HEK293 (cell line): ENCODE measurements around the gene OR6V1.

ENCODE experiments used
- SETDB1 ChIP-seq: IDR thresholded peaks from one replicate; pipeline ENCODE4 v1.6.1; 2017; ENCODE audit warnings: mild to moderate bottlenecking, low read length, moderate library complexity, mixed read lengths; ENCODE audit not compliant: insufficient read length
- ZNF174 ChIP-seq: fragments of 450-650 bp; formaldehyde crosslinking; IDR thresholded peaks from 2 replicates; pipeline ENCODE4 v1.5.0; 2017; ENCODE audit warnings: missing biosample characterization, mild to moderate bottlenecking, missing genetic modification characterization
- ZSCAN23 ChIP-seq: fragments of 450-650 bp; formaldehyde crosslinking; IDR thresholded peaks from 2 replicates; pipeline ENCODE4 v1.5.1; 2016; ENCODE audit warnings: missing biosample characterization, missing genetic modification characterization
- TF ChIP-seq, protein P1 (sequence below): fragments of 450-650 bp; formaldehyde crosslinking; IDR thresholded peaks from 2 replicates; pipeline ENCODE4 v1.5.1; 2016; ENCODE audit warnings: missing biosample characterization, missing genetic modification characterization

DNA sequence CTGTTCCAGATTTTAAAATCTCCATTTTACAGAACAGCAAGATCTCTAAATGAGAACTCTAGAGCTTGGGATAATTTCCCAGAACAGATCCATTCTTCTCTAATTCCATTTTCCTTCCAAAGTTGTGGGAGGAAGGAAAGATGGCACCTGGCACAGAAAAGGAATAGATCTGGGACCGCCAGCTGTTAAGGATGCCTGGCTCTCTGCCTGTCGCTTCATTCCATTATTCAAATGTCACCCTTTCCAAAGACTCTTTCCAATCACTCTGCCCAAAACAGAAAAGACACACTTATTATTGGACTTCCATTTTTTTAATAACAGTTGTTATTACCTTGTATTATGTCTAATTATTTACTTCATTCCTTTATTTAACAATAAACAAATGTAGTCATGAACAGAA, 24.5 kb upstream of the OR6V1 start:
- TF ChIP-seq, protein P1, sequence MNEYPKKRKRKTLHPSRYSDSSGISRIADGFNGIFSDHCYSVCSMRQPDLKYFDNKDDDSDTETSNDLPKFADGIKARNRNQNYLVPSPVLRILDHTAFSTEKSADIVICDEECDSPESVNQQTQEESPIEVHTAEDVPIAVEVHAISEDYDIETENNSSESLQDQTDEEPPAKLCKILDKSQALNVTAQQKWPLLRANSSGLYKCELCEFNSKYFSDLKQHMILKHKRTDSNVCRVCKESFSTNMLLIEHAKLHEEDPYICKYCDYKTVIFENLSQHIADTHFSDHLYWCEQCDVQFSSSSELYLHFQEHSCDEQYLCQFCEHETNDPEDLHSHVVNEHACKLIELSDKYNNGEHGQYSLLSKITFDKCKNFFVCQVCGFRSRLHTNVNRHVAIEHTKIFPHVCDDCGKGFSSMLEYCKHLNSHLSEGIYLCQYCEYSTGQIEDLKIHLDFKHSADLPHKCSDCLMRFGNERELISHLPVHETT (tag by site-specific recombination), result no peak
- TF ChIP-seq SETDB1 (no peak), ZNF174 (tag by site-specific recombination) (no peak), ZSCAN23 (tag by site-specific recombination) (no peak)
